ENCODE measurements around the gene TXNRD1.
"Not testable (repeated sequence)": the region's sequence is repeated elsewhere in the genome, so short reads cannot be mapped to it uniquely, and the experiment has no call there.

Gene TXNRD1

DNA sequence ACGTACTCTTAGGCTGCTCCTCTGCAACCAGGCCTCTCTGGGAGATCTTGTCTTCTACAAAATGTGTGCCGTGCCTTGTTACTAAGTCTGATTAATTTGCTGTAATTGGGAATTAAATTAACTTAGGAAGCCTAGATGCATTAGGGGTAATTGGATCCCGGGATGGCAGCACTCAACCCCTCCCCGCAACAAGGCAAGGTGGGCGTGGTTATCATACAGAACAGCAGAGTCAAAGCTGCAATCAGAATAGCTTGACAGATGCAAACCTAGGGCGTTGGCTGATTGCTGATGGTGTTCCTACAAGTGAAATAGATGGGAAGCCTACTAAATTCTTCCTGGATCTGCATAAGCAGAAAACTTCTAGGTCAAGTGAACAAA lies 43.0 kb upstream of the TXNRD1 start:
- no peak for DNase-seq (ENCODE audit: low read depth)
- H3K4me3 ChIP-seq (ENCODE audit: low read depth, low read length): no peak overlapping the region
- TF ChIP-seq, protein P1, sequence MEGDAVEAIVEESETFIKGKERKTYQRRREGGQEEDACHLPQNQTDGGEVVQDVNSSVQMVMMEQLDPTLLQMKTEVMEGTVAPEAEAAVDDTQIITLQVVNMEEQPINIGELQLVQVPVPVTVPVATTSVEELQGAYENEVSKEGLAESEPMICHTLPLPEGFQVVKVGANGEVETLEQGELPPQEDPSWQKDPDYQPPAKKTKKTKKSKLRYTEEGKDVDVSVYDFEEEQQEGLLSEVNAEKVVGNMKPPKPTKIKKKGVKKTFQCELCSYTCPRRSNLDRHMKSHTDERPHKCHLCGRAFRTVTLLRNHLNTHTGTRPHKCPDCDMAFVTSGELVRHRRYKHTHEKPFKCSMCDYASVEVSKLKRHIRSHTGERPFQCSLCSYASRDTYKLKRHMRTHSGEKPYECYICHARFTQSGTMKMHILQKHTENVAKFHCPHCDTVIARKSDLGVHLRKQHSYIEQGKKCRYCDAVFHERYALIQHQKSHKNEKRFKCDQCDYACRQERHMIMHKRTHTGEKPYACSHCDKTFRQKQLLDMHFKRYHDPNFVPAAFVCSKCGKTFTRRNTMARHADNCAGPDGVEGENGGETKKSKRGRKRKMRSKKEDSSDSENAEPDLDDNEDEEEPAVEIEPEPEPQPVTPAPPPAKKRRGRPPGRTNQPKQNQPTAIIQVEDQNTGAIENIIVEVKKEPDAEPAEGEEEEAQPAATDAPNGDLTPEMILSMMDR (IDR thresholded peaks at IDR 0.05; ENCODE audit: low read depth, low read length, missing control alignments): no peak

- not testable (repeated sequence) for DNase-seq (ENCODE audit: low read depth); H3K4me3 ChIP-seq (ENCODE audit: low read depth, low read length)
Observed at GRCh38 chr12:104173804-104174203, 41.8 kb upstream of the TXNRD1 start.

DNA sequence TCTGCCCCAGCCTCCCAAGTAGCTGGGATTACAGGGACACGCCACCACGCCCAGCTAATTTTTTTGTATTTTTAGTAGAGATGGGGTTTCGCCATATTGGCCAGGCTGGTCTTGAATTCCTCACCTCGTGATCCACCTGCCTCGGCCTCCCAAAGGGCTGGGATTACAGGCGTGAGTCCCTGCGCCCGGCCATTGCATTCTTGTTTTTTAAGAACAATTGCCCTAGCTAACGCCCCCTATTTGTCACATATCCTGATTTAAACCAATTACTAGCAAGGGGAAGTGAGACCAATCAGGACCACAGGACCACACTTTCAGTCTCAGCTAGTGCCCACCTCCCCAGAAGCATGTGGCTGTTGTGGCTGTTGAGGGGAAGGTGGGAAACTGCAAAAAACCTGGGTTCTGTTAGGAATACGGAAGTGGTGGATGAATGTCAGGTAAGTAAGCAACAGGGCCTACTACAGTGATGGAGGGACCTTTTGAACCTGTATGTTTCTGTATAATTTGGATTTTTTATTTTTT lies 39.8 kb upstream of the TXNRD1 start:
- TF ChIP-seq, protein P1 (IDR thresholded peaks at IDR 0.05; ENCODE audit: low read depth, low read length, missing control alignments): no peak
- no peak overlapping the region for H3K4me3 ChIP-seq (ENCODE audit: low read depth, low read length)
- DNase-seq (ENCODE audit: low read depth): no peak

DNA sequence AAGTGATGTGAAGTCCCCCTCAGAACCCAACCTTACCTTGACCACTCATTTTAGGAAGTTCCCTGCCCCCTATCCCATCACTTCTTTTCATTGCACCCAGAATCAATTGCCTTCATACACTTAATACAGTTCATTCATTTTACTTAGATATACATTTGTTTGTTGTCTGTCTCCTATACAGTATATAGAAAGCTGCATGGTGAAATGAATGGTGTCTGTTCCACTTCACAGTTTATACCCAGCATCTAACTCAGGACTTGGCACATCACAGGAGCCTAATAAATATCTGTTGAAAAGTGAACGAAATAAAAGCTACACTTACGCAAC lies 38.3 kb upstream of the TXNRD1 start:
- H3K4me3 ChIP-seq (ENCODE audit: low read depth, low read length): no peak overlapping the region
- TF ChIP-seq, protein P1 (IDR thresholded peaks at IDR 0.05; ENCODE audit: low read depth, low read length, missing control alignments): no peak
- no peak for DNase-seq (ENCODE audit: low read depth)

- H3K4me3 ChIP-seq (ENCODE audit: low read depth, low read length): no peak overlapping the region
- TF ChIP-seq, protein P1 (IDR thresholded peaks at IDR 0.05; ENCODE audit: low read depth, low read length, missing control alignments): no peak
- DNase-seq (ENCODE audit: low read depth): no peak
Observed at GRCh38 chr12:104177663-104178501, 37.7 kb upstream of the TXNRD1 start.

GRCh38 chr12:104180374-104180773 lies 35.2 kb upstream of the TXNRD1 start:
- TF ChIP-seq, protein P1 (IDR thresholded peaks at IDR 0.05; ENCODE audit: low read depth, low read length, missing control alignments): no peak
- no peak overlapping the region for H3K4me3 ChIP-seq (ENCODE audit: low read depth, low read length)
- no peak for DNase-seq (ENCODE audit: low read depth)

- TF ChIP-seq, protein P1 (IDR thresholded peaks at IDR 0.05; ENCODE audit: low read depth, low read length, missing control alignments): no peak
- DNase-seq (ENCODE audit: low read depth): no peak
- H3K4me3 ChIP-seq (ENCODE audit: low read depth, low read length): no peak overlapping the region
Observed at GRCh38 chr12:104181313-104181712, 34.3 kb upstream of the TXNRD1 start.
